ENCODE data around the gene ASAP2. TPM values are rescaled to one million over a fixed set of nuclear protein-coding genes. Genes with fewer than 3 reads are reported as not detected.

ASAP2 gene
- total RNA-seq, 2 donors from 2014 or later, result 9.2 to 17.8 TPM

- no peak for DNase-seq (ENCODE audit: low spot score)
- 84% methylated on average over 4 of the region's 4 CpGs for WGBS
- intact Hi-C loops (cut with DNase I), result no loop called here
- Histone ChIP-seq H3K9me3 (no peaks in the 10 kb centered on the region), H3K4me3 (no peak overlapping the region), H3K4me1 (replicated peaks) (no peaks in the 10 kb centered on the region), H3K27ac (no peak overlapping the region), H3K36me3 (no peaks in the 10 kb centered on the region), H3K27me3 (replicated peaks; ENCODE audit: insufficient read depth) (no peaks in the 10 kb centered on the region)
- TF ChIP-seq POLR2A (IDR thresholded peaks at IDR 0.05) (no peak), POLR2AphosphoS5 (IDR thresholded peaks at IDR 0.05) (no peak), CTCF (IDR thresholded peaks at IDR 0.05) (no peak)
Measured at GRCh38 chr2:9375857-9376428, 169.3 kb downstream of the ASAP2 start.

GRCh38 chr2:9377461-9378097, 171.0 kb downstream of the ASAP2 start:
- Histone ChIP-seq H3K36me3 (no peaks in the 10 kb centered on the region), H3K4me1 (replicated peaks) (no peaks in the 10 kb centered on the region), H3K4me3 (no peak overlapping the region), H3K9me3 (no peaks in the 10 kb centered on the region), H3K27me3 (replicated peaks; ENCODE audit: insufficient read depth) (no peaks in the 10 kb centered on the region), H3K27ac (no peak overlapping the region)
- DNase-seq (ENCODE audit: low spot score), result no peak
- intact Hi-C loops (cut with DNase I), result no loop called here
- 78% methylated on average over 9 of the region's 9 CpGs for WGBS
- TF ChIP-seq CTCF (IDR thresholded peaks at IDR 0.05), result no peak
- TF ChIP-seq POLR2AphosphoS5 (IDR thresholded peaks at IDR 0.05), result no peak
- no peak for TF ChIP-seq POLR2A (IDR thresholded peaks at IDR 0.05)

GRCh38 chr2:9378433-9379390, 172.1 kb downstream of the ASAP2 start:
- Histone ChIP-seq H3K36me3 (no peaks in the 10 kb centered on the region), H3K27me3 (replicated peaks; ENCODE audit: insufficient read depth) (no peaks in the 10 kb centered on the region), H3K9me3 (no peaks in the 10 kb centered on the region), H3K27ac (peak overlapping the region in 1 of 2 donors; percentile 33), H3K4me1 (replicated peaks) (no peaks in the 10 kb centered on the region), H3K4me3 (no peak overlapping the region)
- 80% methylated on average over 30 of the region's 30 CpGs for WGBS
- intact Hi-C loops (cut with DNase I), result no loop called here
- DNase-seq (ENCODE audit: low spot score), result no peak
- TF ChIP-seq POLR2A (IDR thresholded peaks at IDR 0.05) (no peak), POLR2AphosphoS5 (IDR thresholded peaks at IDR 0.05) (no peak), CTCF (IDR thresholded peaks at IDR 0.05) (no peak)

GRCh38 chr2:9379391-9379755, 172.8 kb downstream of the ASAP2 start:
- Histone ChIP-seq H3K4me3 (no peak overlapping the region), H3K27ac (no peak overlapping the region), H3K27me3 (replicated peaks; ENCODE audit: insufficient read depth) (no peaks in the 10 kb centered on the region), H3K4me1 (replicated peaks) (no peaks in the 10 kb centered on the region), H3K36me3 (no peaks in the 10 kb centered on the region), H3K9me3 (no peaks in the 10 kb centered on the region)
- DNase-seq (ENCODE audit: low spot score), result no peak
- no peak for TF ChIP-seq POLR2AphosphoS5 (IDR thresholded peaks at IDR 0.05)
- TF ChIP-seq POLR2A (IDR thresholded peaks at IDR 0.05), result no peak
- no peak for TF ChIP-seq CTCF (IDR thresholded peaks at IDR 0.05)
- intact Hi-C loops (cut with DNase I), result no loop called here
- 87% methylated on average over 5 of the region's 5 CpGs for WGBS
